ENCODE measurements around the gene POLRMT.
"Not testable (repeated sequence)": the region's sequence is repeated elsewhere in the genome, so short reads cannot be mapped to it uniquely, and the experiment has no call there.

DNA sequence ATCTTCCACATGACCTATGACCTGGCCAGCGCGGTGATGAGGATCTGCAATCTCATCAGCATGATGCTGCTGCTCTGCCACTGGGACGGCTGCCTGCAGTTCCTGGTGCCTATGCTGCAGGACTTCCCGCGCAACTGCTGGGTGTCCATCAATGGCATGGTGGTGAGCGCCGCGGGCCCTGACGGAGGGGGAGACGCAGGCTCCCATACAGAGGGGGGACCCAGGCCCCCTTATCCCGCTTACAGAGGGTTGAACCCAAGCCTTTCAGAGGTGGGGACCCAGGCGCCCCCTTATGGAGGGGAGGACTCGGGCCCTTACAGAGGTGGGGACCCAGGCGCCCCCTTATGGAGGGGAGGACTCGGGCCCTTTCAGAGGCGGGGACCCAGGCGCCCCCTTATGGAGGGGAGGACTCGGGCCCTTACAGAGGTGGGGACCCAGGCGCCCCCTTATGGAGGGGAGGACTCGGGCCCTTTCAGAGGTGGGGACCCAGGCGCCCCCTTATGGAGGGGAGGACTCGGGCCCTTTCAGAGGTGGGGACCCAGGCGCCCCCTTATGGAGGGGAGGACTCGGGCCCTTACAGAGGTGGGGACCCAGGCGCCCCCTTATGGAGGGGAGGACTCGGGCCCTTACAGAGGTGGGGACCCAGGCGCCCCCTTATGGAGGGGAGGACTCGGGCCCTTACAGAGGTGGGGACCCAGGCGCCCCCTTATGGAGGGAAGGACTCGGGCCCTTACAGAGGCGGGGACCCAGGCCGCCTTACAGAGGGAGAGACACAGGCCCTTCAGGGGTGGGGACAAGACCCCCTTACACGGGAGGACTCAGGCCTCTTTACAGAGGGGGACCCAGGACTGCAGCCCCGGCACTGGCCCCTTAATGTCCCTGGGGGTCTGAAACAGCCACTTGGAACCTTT, 28.0 kb downstream of the POLRMT start:
- TF ChIP-seq POLR2A (IDR thresholded peaks at IDR 0.05), result not testable (repeated sequence)
- TF ChIP-seq, protein P1, sequence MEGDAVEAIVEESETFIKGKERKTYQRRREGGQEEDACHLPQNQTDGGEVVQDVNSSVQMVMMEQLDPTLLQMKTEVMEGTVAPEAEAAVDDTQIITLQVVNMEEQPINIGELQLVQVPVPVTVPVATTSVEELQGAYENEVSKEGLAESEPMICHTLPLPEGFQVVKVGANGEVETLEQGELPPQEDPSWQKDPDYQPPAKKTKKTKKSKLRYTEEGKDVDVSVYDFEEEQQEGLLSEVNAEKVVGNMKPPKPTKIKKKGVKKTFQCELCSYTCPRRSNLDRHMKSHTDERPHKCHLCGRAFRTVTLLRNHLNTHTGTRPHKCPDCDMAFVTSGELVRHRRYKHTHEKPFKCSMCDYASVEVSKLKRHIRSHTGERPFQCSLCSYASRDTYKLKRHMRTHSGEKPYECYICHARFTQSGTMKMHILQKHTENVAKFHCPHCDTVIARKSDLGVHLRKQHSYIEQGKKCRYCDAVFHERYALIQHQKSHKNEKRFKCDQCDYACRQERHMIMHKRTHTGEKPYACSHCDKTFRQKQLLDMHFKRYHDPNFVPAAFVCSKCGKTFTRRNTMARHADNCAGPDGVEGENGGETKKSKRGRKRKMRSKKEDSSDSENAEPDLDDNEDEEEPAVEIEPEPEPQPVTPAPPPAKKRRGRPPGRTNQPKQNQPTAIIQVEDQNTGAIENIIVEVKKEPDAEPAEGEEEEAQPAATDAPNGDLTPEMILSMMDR (IDR thresholded peaks at IDR 0.05), result not testable (repeated sequence)

Data from adrenal gland (tissue), 5 donors.